IMR-90 (cell line): ENCODE data around the gene COA4.

Experiments
- BHLHE40 ChIP-seq: fragments of 150-350 bp; IDR thresholded peaks from 2 replicates; pipeline ENCODE4 v1.6.1; 2016; ENCODE audit warnings: mild to moderate bottlenecking, low read depth, low read length
- CEBPB ChIP-seq: IDR thresholded peaks from 2 replicates; pipeline ENCODE4 v1.6.1; 2012; ENCODE audit warnings: low read depth, low read length, improper control_type of control experiment
- CHD1 ChIP-seq: IDR thresholded peaks from 2 replicates; pipeline ENCODE4 v1.6.1; 2012; ENCODE audit warnings: low read depth, low read length, improper control_type of control experiment
- CTCF ChIP-seq: conservative IDR thresholded peaks from 2 replicates; pipeline ENCODE4 v1.5.1; 2012; ENCODE audit warnings: mild to moderate bottlenecking, low read depth, low read length, improper control_type of control experiment
- ELK1 ChIP-seq: fragments of 150-350 bp; IDR thresholded peaks from 2 replicates; pipeline ENCODE4 v1.6.1; 2016; ENCODE audit warnings: low read depth, mild to moderate bottlenecking, low read length, moderate library complexity, borderline replicate concordance
- MAFK ChIP-seq: IDR thresholded peaks from 2 replicates; pipeline ENCODE4 v1.6.1; 2012; ENCODE audit warnings: low read depth, low read length, improper control_type of control experiment
- MAZ ChIP-seq: IDR thresholded peaks from 2 replicates; pipeline ENCODE4 v1.6.1; 2012; ENCODE audit warnings: low read depth, mild to moderate bottlenecking, low read length, improper control_type of control experiment, moderate library complexity, borderline replicate concordance
- MXI1 ChIP-seq: IDR thresholded peaks from 2 replicates; pipeline ENCODE4 v1.6.1; 2012; ENCODE audit warnings: low read depth, mild to moderate bottlenecking, low read length, moderate library complexity, borderline replicate concordance
- NFE2L2 ChIP-seq: fragments of 150-350 bp; IDR thresholded peaks from 2 replicates; pipeline ENCODE4 v1.6.1; 2016; ENCODE audit warnings: low read depth, mild to moderate bottlenecking, low read length
- POLR2A ChIP-seq: IDR thresholded peaks from 2 replicates; pipeline ENCODE4 v1.6.1; 2012; ENCODE audit warnings: mild to moderate bottlenecking, low read depth, low read length
- RAD21 ChIP-seq: IDR thresholded peaks from 2 replicates; pipeline ENCODE4 v1.6.1; 2012; ENCODE audit warnings: low read length, improper control_type of control experiment
- RCOR1 ChIP-seq: IDR thresholded peaks from 2 replicates; pipeline ENCODE4 v1.6.1; 2012; ENCODE audit warnings: mild to moderate bottlenecking, low read length, improper control_type of control experiment; ENCODE audit not compliant: insufficient replicate concordance
- RFX5 ChIP-seq: IDR thresholded peaks from 2 replicates; pipeline ENCODE4 v1.8.0; 2012; ENCODE audit warnings: low read depth, mild to moderate bottlenecking, low read length, moderate library complexity
- TF ChIP-seq, protein P1 (sequence below): fragments of 150-350 bp; IDR thresholded peaks from 2 replicates; pipeline ENCODE4 v1.6.1; 2017; ENCODE audit warnings: mild to moderate bottlenecking, antibody characterized with exemption, low read length, low read depth

GRCh38 chr11:73869332-73869949 is 7.2 kb downstream of the COA4 start:
- TF ChIP-seq RAD21 (no peak), CTCF (no peak), BHLHE40 (no peak), CEBPB (no peak), POLR2A (no peak), RFX5 (no peak), MAFK (0 out of 2 replicates have a peak, but pooled peaks have one; percentile 16), MXI1 (no peak), NFE2L2 (no peak), ELK1 (no peak), RCOR1 (no peak), CHD1 (no peak), MAZ (no peak)
- TF ChIP-seq, protein P1, sequence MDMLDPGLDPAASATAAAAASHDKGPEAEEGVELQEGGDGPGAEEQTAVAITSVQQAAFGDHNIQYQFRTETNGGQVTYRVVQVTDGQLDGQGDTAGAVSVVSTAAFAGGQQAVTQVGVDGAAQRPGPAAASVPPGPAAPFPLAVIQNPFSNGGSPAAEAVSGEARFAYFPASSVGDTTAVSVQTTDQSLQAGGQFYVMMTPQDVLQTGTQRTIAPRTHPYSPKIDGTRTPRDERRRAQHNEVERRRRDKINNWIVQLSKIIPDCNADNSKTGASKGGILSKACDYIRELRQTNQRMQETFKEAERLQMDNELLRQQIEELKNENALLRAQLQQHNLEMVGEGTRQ = no peak
